HG03280 (cell line): ENCODE results near the gene KCNE4.

Experiments
- ATAC-seq: cut with Tn5 transposase; IDR thresholded peaks from one replicate; pipeline ENCODE4 v1.9.1; 2021; ENCODE audit warnings: mild to moderate bottlenecking, moderate library complexity; ENCODE audit not compliant: unreplicated experiment

KCNE4 gene

GRCh38 chr2:223051693-223052289 lies at the start of gene KCNE4:
Gene KCNE4 (plus strand): TSS chr2:223052190. CDS start chr2:223052831, 641 bp downstream.
- ATAC-seq: no peak

- ATAC-seq: no peak
Observed at GRCh38 chr2:223003191-223003590, 48.8 kb upstream of the KCNE4 start.

- ATAC-seq: no peak
Observed at GRCh38 chr2:223005496-223005895, 46.5 kb upstream of the KCNE4 start.

GRCh38 chr2:223007531-223007930 lies 44.5 kb upstream of the KCNE4 start:
- ATAC-seq: no peak

GRCh38 chr2:223008162-223008561 lies 43.8 kb upstream of the KCNE4 start:
- no peak for ATAC-seq

GRCh38 chr2:223008956-223009355 lies 43.0 kb upstream of the KCNE4 start:
- ATAC-seq: no peak

GRCh38 chr2:223010641-223011040 lies 41.3 kb upstream of the KCNE4 start:
- no peak for ATAC-seq

GRCh38 chr2:223012291-223012690 lies 39.7 kb upstream of the KCNE4 start:
- ATAC-seq: no peak

GRCh38 chr2:223019390-223019930 lies 32.5 kb upstream of the KCNE4 start:
- no peak for ATAC-seq

GRCh38 chr2:223019987-223020717 lies 31.8 kb upstream of the KCNE4 start:
- peak; percentile 44 for ATAC-seq

- ATAC-seq: no peak
Observed at GRCh38 chr2:223020971-223021675, 30.9 kb upstream of the KCNE4 start.

GRCh38 chr2:223026357-223027110 lies 25.5 kb upstream of the KCNE4 start:
- no peak for ATAC-seq

GRCh38 chr2:223027442-223027841 lies 24.5 kb upstream of the KCNE4 start:
- ATAC-seq: no peak

- ATAC-seq: no peak
Observed at GRCh38 chr2:223029287-223029686, 22.7 kb upstream of the KCNE4 start.

- ATAC-seq: no peak
Observed at GRCh38 chr2:223032187-223033142, 19.5 kb upstream of the KCNE4 start.

GRCh38 chr2:223034221-223034975 lies 17.6 kb upstream of the KCNE4 start:
- no peak for ATAC-seq

- ATAC-seq: no peak
Observed at GRCh38 chr2:223036790-223037444, 15.1 kb upstream of the KCNE4 start.

GRCh38 chr2:223037445-223037800 lies 14.6 kb upstream of the KCNE4 start:
- no peak for ATAC-seq

- no peak for ATAC-seq
Observed at GRCh38 chr2:223039618-223040017, 12.4 kb upstream of the KCNE4 start.
